Activated B cell treated with CpG ODN at 0.5 μM for 24 hours (primary cell): ENCODE data around the gene COL5A1. TPM values are rescaled to one million over a fixed set of nuclear protein-coding genes. Genes with fewer than 3 reads are reported as not detected.

ENCODE experiments used
- ATAC-seq: fragments of 200-7000 bp; cut with Tn5 transposase; one replicate; pipeline ENCODE4 v1.10.0; 2021; ENCODE audit warnings: low read depth, mild to moderate bottlenecking, moderate library complexity
- CTCF ChIA-PET: fragments of 350-600 bp; sonication (Branson Sonifier 250); formaldehyde crosslinking; loops from one replicate; lab custom pipeline; 2021; ENCODE audit warnings: antibody characterized with exemption; lab: Charles Lee
- POLR2A ChIA-PET: fragments of 350-600 bp; sonication (Branson Sonifier 250); formaldehyde crosslinking; loops from one replicate; lab custom pipeline; 2021; ENCODE audit warnings: antibody characterized with exemption; lab: Charles Lee
- DNase-seq: peaks from one replicate; pipeline ENCODE4 v3.0.0; 2022
- H3K27ac Mint-ChIP-seq: one replicate; pipeline ENCODE4 v1.8.0; 2020; ENCODE audit warnings: mixed read lengths
- H3K27me3 Mint-ChIP-seq: one replicate; pipeline ENCODE4 v1.8.0; 2021; ENCODE audit warnings: mixed read lengths
- H3K36me3 Mint-ChIP-seq: one replicate; pipeline ENCODE4 v1.8.0; 2021; ENCODE audit warnings: low read depth, mixed read lengths
- H3K4me1 Mint-ChIP-seq: one replicate; pipeline ENCODE4 v1.8.0; 2021; ENCODE audit warnings: mixed read lengths
- H3K4me3 Mint-ChIP-seq: one replicate; pipeline ENCODE4 v1.8.0; 2020; ENCODE audit warnings: mild to moderate bottlenecking, mixed read lengths
- H3K9me3 Mint-ChIP-seq: one replicate; pipeline ENCODE4 v1.8.0; 2020; ENCODE audit warnings: mixed read lengths
- CTCF ChIP-seq: fragments of 200-600 bp; IDR thresholded peaks from one replicate; pipeline ENCODE4 v1.8.0; 2022; ENCODE audit warnings: antibody characterized with exemption, mild to moderate bottlenecking
- intact Hi-C: fragments of 100-400 bp; cut with micrococcal nuclease; formaldehyde crosslinking; loops from one replicate; pipeline ENCODE4 v1.15.1; 2024
- total RNA-seq: library from RNA; stranded (reverse); gene quantifications from 2 replicates; pipeline ENCODE4 v1.2.3, GENCODE V29; 2022

COL5A1 gene
- total RNA-seq, 1 donor from 2014 or later, result 0.02 TPM

GRCh38 chr9:134691695-134692572, 50.3 kb downstream of the COL5A1 start:
- Mint-ChIP-seq H3K36me3 (no peaks in the 10 kb centered on the region), H3K4me3 (no peak overlapping the region), H3K27me3 (peaks cover 2% of the 10 kb centered on the region), H3K27ac (no peak overlapping the region), H3K9me3 (no peaks in the 10 kb centered on the region), H3K4me1 (no peaks in the 10 kb centered on the region)
- ATAC-seq (no peak), DNase-seq (no peak)
- ChIA-PET POLR2A (no interaction called here), CTCF (interaction anchor here (1.4 to 1.6 kb wide), 2 partner anchors 111 to 291 kb away, joined by 3 to 4 read pairs; no protein-coding TSS in a partner anchor)
- TF ChIP-seq CTCF, result no peak
- intact Hi-C loops, result loop anchor here (5.0 kb wide), 1 partner anchor 520 kb away; no protein-coding TSS in a partner anchor

GRCh38 chr9:134692573-134692860, 50.9 kb downstream of the COL5A1 start:
- Mint-ChIP-seq H3K4me3 (no peak overlapping the region), H3K36me3 (no peaks in the 10 kb centered on the region), H3K9me3 (no peaks in the 10 kb centered on the region), H3K4me1 (no peaks in the 10 kb centered on the region), H3K27me3 (peaks cover 2% of the 10 kb centered on the region), H3K27ac (no peak overlapping the region)
- TF ChIP-seq CTCF, result no peak
- ChIA-PET CTCF (no interaction called here), POLR2A (no interaction called here)
- intact Hi-C loops, result loop anchor here (5.0 kb wide), 1 partner anchor 520 kb away; no protein-coding TSS in a partner anchor
- ATAC-seq (no peak), DNase-seq (no peak)

- CTCF ChIA-PET, result no interaction called here
- POLR2A ChIA-PET, result no interaction called here
- H3K9me3 Mint-ChIP-seq, result no peaks in the 10 kb centered on the region
- H3K36me3 Mint-ChIP-seq, result no peaks in the 10 kb centered on the region
- intact Hi-C loops, result loop anchor here (5.0 kb wide), 1 partner anchor 521 kb away; no protein-coding TSS in a partner anchor
- H3K4me1 Mint-ChIP-seq, result no peaks in the 10 kb centered on the region
- H3K27ac Mint-ChIP-seq, result no peak overlapping the region
- no peak for TF ChIP-seq CTCF
- no peak for DNase-seq
- no peak overlapping the region for H3K4me3 Mint-ChIP-seq
- no peak for ATAC-seq
- peaks cover 2% of the 10 kb centered on the region for H3K27me3 Mint-ChIP-seq
Observed at GRCh38 chr9:134693011-134693410, 51.4 kb downstream of the COL5A1 start.

GRCh38 chr9:134693641-134694367, 52.2 kb downstream of the COL5A1 start:
- Mint-ChIP-seq H3K36me3 (no peaks in the 10 kb centered on the region), H3K9me3 (no peaks in the 10 kb centered on the region), H3K27me3 (peaks cover 2% of the 10 kb centered on the region), H3K4me1 (no peaks in the 10 kb centered on the region), H3K4me3 (no peak overlapping the region), H3K27ac (no peak overlapping the region)
- CTCF ChIA-PET, result no interaction called here
- POLR2A ChIA-PET, result no interaction called here
- DNase-seq (no peak), ATAC-seq (no peak)
- TF ChIP-seq CTCF, result no peak
- intact Hi-C loops, result loop anchor here (5.0 kb wide), 1 partner anchor 522 kb away; no protein-coding TSS in a partner anchor

- Mint-ChIP-seq H3K36me3 (no peaks in the 10 kb centered on the region), H3K4me3 (no peak overlapping the region), H3K27ac (no peak overlapping the region), H3K27me3 (peaks cover 2% of the 10 kb centered on the region), H3K9me3 (no peaks in the 10 kb centered on the region), H3K4me1 (no peaks in the 10 kb centered on the region)
- DNase-seq, result no peak
- CTCF ChIA-PET, result no interaction called here
- TF ChIP-seq CTCF, result no peak
- POLR2A ChIA-PET, result no interaction called here
- intact Hi-C loops, result loop anchor here (5.0 kb wide), 1 partner anchor 522 kb away; no protein-coding TSS in a partner anchor
- ATAC-seq, result no peak
Observed at GRCh38 chr9:134694368-134694665, 52.7 kb downstream of the COL5A1 start.
